Left renal cortex interstitium (tissue), 4 donors: ENCODE measurements around the gene SLX4IP. TPM values are rescaled to one million over a fixed set of nuclear protein-coding genes. Genes with fewer than 3 reads are reported as not detected.
A peak's percentile ranks its signal among the peaks of the same experiment; 100 is the strongest.

Experiments used
- DNase-seq, 4 donors: peaks; one replicate each; pipeline ENCODE4 v3.0.0-alpha.2; 2013; ENCODE audit warnings: low read depth in 4 of 4, low spot score in 2 of 4, missing footprints in 1 of 4
- polyA plus RNA-seq, 4 donors: library from polyadenylated mRNA; unstranded; fragments of 120-200 nt; gene quantifications; one replicate each; pipeline ENCODE4 v1.2.1, GENCODE V29; 2013; ENCODE audit not compliant: insufficient read length in 4 of 4

The SLX4IP gene
- polyA plus RNA-seq, 4 donors = 5.6 to 12.5 (median 8.2) TPM

GRCh38 chr20:10670501-10671220, 235.6 kb downstream of the SLX4IP start:
- DNase-seq = no peak

GRCh38 chr20:10671221-10671918, 236.3 kb downstream of the SLX4IP start:
- DNase-seq = no peak

DNA sequence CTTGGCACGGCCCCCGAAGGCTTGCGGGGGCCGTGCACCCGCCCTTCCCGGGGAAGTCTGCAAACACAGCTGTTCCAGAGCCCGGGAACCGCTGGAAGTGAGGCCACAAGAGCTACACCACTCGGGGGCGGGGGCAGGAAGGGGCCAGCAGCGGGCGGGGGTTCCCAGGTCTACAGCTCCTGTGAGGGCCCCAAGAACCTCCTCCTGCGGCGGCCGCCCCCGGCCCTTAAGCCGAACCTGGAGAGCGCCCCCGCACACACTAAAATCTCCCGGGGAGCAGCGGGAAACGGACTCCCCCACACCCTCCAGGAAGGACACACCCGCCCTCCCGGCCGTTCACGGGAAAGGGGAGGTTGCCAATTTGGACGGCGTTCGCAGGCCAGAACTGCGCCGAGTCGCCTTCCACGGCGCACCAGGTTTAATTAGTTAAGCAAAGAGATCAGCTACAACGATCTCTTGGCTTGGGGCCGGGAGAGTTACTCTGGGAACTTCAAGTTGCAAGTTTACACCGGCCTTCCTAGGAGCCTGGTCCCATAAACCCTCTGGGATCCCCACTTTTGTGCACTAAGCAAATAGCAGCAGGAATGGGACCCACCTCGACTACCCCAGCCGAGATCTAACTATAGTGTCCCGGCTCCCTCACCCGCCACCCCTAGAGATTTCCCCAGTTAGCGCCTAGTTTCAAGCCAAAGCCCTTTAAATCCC, 237.0 kb downstream of the SLX4IP start:
- no peak for DNase-seq

GRCh38 chr20:10672624-10673127, 237.6 kb downstream of the SLX4IP start:
- DNase-seq = no peak

DNA sequence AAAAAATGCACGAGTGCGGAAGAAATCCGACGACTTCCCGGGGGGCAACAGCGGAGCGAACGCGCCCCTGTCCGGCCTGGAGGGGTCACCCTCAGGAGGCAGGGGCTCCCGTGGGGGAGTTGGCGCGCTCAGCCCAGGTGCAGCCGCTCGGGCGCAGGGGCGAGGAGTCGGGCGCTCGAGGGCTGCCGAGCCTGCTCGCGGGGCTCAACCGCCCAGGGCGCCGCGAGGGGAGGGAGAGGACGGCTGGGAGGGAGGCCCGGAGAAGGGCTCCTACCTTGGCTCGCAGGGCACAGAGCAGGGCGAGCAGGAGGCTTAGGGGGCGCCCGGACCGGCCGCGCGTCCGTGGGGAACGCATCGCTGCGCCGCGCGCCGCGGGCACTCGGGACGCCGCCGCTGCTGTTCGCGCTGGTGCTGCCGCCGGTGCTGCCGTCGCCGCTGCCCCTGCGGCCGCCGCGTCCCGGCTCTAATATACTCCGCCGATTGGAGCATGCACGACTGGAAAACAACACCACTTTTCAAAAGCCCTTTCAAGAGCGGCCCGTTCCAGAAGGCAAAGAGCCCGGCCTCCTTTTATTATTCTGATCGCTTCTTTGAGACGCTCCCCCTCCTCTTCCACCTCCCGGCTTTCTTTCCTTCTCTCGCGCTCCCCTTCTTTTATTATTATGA, 238.2 kb downstream of the SLX4IP start:
- DNase-seq = no peak

DNA sequence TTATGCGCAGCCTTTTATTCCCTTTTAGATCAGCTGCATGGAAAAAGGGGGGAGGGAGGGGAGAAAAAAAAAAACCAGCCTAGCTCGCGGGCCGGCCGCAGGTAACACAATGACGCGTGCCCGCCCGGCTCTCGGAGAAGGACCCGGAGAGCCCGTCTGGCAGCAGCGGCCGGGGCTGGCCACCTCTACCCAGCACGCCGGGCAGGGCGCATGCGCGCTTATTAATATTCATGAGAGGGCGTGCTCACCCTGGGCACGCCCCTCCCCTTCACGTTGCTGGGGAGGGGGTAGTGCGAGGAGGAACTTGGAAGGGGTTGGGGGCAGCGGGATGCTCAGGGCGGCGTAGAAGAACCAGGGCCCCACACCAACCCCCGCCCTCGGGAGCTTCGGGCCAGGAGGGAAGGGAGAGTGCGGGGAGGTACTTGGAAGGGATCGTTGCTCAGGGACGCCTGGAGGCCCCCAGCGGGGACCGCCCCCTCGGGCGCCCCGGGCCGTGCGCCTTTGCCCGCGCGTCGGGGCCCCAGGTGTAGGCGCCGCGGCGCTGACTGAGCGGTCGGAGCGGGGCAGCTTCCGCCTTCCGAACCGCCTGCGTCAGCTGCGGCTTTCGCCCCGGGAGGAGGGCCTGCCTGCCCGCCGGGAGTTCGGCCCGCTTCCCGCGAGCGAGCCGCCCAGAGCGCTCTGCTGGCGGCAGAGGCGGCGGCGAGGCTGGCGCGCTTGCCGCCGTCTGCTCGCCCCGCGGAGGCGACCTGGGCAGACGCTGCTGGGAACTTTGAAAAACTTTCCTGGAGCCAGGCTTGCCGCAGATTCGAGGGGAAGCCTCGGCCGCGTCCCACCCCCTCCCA, 239.0 kb downstream of the SLX4IP start, which contains the start of gene JAG1:
Gene JAG1, minus strand, starts transcription at position 158 of the 842 bp plus-strand sequence. CDS start 469 bp downstream, outside the sequence.
- DNase-seq = peak in 3 of 4 donors; percentile 86 to 93 (median 90)

DNA sequence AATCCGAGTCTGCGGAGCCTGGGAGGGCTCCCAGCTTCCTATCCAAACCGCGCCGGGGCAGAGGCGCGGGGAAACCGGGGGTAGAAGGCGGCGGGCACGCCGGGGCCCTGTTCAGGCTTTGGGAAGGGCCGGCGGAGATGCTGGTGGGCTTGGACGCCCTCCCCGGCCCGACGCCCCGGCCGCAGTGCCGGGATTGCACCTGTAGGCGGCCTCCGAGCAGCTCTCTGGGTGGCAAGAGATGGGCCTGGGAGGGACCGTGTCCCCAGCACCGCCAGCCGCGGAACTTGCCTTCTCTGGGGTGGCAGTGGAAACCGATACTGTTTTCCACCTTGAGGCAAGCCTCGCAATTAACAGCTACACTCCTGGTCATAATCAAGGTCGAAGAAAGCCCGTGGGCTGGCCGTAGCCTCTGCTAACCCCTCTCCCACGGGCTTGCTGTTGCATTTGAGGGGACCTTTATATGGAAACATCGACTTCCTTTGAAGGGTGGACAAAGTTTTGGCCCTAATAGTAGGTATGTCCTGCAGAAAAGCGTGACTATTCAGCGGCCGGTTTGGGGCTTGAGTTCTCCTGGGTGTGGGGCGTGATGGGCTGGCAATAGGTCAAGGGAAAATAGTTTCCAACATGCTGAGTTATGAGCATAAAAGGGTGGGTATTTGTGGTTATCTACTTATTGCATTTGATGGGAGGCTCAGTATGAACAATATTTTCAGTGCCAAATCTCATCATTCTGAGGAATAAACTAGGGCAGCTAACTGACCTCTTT, 239.8 kb downstream of the SLX4IP start:
- peak in 1 of 4 donors; percentile 69 for DNase-seq

DNA sequence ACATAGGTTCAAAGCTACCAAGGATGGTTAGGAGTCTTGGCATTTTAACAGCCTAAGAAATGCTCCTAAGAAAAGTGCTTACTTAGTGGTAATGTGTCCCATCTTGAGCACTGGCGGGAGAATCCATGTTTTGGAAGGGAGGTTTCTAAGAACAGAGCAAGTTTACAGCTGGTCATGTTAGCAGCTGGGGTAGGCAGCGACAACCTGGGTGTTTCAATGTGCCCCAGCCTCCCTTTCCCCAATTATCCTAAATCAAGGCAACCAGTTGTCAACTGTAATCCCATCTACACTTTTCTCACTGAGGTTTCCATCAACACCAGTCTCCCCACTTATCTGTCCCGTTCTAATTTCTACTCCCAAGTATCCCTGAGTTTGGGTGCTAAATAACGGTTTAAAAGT, 240.3 kb downstream of the SLX4IP start:
- no peak for DNase-seq

DNA sequence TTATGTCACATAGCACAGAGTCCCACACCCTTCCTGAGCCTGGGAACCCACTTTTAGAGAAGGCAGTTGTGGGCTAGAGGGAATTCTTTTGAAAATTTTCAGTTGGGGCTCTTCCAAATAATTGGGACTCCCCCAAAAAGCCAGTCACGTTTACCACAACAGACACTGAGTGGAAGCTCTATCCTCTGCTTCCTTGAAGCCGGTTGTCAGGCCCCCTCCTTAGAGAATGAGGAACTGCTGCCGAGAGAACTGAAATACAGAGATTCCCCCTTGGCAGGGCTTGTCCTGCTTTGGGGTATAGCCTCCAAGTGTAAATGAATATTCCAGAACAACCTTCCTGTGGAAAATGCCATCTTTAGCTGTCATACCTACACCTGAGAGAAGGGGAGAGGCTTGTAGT, 241.4 kb downstream of the SLX4IP start:
- DNase-seq = no peak

Other genes with a start within 250 kb of the SLX4IP start
- 10 to 100 TPM in 1 of 4 donors, 1 to 10 TPM in 3; 5.0 to 13.2 (median 6.5) TPM for gene SNAP25, start 216.5 kb upstream of the SLX4IP start, polyA plus RNA-seq
- 10 to 100 TPM; 29.8 to 39.0 (median 32.2) TPM for gene MKKS, start 1.1 kb upstream of the SLX4IP start, polyA plus RNA-seq
- 100 to 1,000 TPM; 141 to 243 (median 176) TPM for gene JAG1, start 238.7 kb downstream of the SLX4IP start, polyA plus RNA-seq